WTC11 (cell line): ENCODE results near the gene OR8S1.

Experiments used
- CTCF ChIP-seq: fragments of 200-600 bp; IDR thresholded peaks from 2 replicates; pipeline ENCODE4 v1.8.0; 2022; ENCODE audit warnings: antibody characterized with exemption
- FOXK1 ChIP-seq: sonication (generic); formaldehyde crosslinking; IDR thresholded peaks from 2 replicates; pipeline ENCODE4 v1.8.0; 2022; ENCODE audit warnings: mild to moderate bottlenecking, moderate library complexity, missing genetic modification reagents
- SMAD3 ChIP-seq: sonication (generic); formaldehyde crosslinking; IDR thresholded peaks from 2 replicates; pipeline ENCODE4 v1.8.0; 2022; ENCODE audit warnings: missing genetic modification reagents, mild to moderate bottlenecking, borderline replicate concordance
- TF ChIP-seq, protein P1 (sequence below): sonication (generic); formaldehyde crosslinking; IDR thresholded peaks from 2 replicates; pipeline ENCODE4 v1.8.0; 2022; ENCODE audit warnings: mild to moderate bottlenecking, missing genetic modification reagents

DNA sequence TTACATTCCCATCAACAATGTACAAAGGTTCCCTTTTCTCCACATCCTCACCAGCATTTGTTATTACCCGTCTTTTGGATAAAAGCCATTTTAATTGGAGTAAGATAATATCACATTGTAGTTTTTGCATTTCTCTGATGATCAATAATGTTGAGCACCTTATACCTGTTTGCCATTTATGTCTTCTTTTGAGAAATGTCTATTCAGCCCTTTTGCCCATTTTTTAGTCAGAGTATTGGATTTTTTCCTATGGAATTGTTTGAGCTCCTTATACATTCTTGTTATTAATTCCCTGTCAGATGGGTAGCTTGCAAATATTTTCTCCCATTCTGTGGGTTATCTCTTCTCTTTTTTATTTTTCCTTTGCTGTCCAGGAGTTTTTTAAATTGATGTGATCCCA lies 10.7 kb upstream of the OR8S1 start:
- TF ChIP-seq CTCF (no peak), SMAD3 (no peak), FOXK1 (CRISPR knock-in tag) (no peak)
- TF ChIP-seq, protein P1, sequence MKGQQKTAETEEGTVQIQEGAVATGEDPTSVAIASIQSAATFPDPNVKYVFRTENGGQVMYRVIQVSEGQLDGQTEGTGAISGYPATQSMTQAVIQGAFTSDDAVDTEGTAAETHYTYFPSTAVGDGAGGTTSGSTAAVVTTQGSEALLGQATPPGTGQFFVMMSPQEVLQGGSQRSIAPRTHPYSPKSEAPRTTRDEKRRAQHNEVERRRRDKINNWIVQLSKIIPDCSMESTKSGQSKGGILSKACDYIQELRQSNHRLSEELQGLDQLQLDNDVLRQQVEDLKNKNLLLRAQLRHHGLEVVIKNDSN (CRISPR knock-in tag) = no peak
